ENCODE results near the gene TAF4B.

DNA sequence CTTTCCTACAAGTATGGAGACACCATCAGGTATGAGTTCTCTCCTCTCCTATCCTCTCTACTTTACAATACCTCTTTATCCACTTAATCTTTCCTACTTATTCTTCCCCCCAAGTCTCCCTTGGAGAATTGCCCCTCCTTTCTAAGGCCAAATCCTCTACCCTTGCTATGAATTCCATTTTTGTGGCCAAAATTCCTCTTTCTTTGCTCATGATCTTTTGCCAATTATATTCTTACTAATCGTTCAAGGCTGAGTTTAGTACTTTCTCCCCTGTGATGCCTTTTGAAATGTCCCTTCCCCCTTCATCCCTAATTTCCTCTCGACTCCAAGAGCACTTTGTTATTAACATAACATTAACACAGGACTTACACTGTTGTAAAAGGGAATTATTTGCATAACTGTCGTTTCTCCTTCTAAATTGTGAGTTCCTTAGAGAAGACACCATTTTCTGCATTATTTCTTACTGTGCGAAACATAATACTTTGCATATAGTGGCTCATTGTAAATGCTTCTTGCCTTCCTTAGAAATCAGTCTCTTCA, 188.7 kb downstream of the TAF4B start:
- TF ChIP-seq POLR2AphosphoS5 (IDR thresholded peaks at IDR 0.05) (no peak), POLR2A (IDR thresholded peaks at IDR 0.05) (no peak)
- TF ChIP-seq, protein P1, sequence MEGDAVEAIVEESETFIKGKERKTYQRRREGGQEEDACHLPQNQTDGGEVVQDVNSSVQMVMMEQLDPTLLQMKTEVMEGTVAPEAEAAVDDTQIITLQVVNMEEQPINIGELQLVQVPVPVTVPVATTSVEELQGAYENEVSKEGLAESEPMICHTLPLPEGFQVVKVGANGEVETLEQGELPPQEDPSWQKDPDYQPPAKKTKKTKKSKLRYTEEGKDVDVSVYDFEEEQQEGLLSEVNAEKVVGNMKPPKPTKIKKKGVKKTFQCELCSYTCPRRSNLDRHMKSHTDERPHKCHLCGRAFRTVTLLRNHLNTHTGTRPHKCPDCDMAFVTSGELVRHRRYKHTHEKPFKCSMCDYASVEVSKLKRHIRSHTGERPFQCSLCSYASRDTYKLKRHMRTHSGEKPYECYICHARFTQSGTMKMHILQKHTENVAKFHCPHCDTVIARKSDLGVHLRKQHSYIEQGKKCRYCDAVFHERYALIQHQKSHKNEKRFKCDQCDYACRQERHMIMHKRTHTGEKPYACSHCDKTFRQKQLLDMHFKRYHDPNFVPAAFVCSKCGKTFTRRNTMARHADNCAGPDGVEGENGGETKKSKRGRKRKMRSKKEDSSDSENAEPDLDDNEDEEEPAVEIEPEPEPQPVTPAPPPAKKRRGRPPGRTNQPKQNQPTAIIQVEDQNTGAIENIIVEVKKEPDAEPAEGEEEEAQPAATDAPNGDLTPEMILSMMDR (IDR thresholded peaks at IDR 0.05 in 8 of 11, conservative IDR thresholded peaks at IDR 0.05 in 3 of 11) = no peak
